Measurements from ENCODE around the gene CCDC17. TPM values are rescaled to one million over a fixed set of nuclear protein-coding genes. Genes with fewer than 3 reads are reported as not detected.
A peak's percentile ranks its signal among the peaks of the same experiment; 100 is the strongest.

The CCDC17 gene
- total RNA-seq (1 to 10 TPM; 3.8 to 5.0 TPM), polyA plus RNA-seq (ENCODE audit: insufficient read depth, low read depth, low replicate concordance) (4.4 TPM)
- long read RNA-seq, donor 1, result 0 reads
- long read RNA-seq, donor 2, result 0 reads

- peak within 1 kb of the TSS in 1 of 2 donors; percentile 57 for H3K27ac ChIP-seq
- H3K9me3 ChIP-seq, result no peaks in the 10 kb centered on the region
- WGBS, 2 donors, result 21% methylated on average over 4 of the region's 4 CpGs
- H3K4me1 ChIP-seq, result peaks cover 8% of the 10 kb centered on the region
- H3K4me3 ChIP-seq, result peak within 1 kb of the TSS; percentile 37 to 44
- no peaks in the 10 kb centered on the region for H3K27me3 ChIP-seq
- no peak for DNase-seq
- intact Hi-C loops (cut with DNase I; ENCODE audit: low total_unique reads), result no loop called here
- TF ChIP-seq POLR2A (IDR thresholded peaks at IDR 0.05), result no peak
- no peak for TF ChIP-seq CTCF (IDR thresholded peaks at IDR 0.05)
- no peaks in the 10 kb centered on the region for H3K36me3 ChIP-seq (ENCODE audit: low read depth, missing control alignments)
These were observed at the start of gene CCDC17 for GRCh38 chr1:45623972-45624371. Gene CCDC17, minus strand, starts transcription at chr1:45624054. Its CDS starts 145 bp downstream, at chr1:45623909.

- peaks cover 7% of the 10 kb centered on the region for H3K4me1 ChIP-seq
- intact Hi-C loops (cut with DNase I; ENCODE audit: low total_unique reads), result no loop called here
- H3K9me3 ChIP-seq, result no peaks in the 10 kb centered on the region
- H3K27me3 ChIP-seq, result no peaks in the 10 kb centered on the region
- DNase-seq, result no peak
- no peak overlapping the region for H3K27ac ChIP-seq
- H3K4me3 ChIP-seq, result no peak overlapping the region
- 82 to 84% methylated on average over 6 of the region's 6 CpGs for WGBS, 2 donors
- no peak for TF ChIP-seq CTCF (IDR thresholded peaks at IDR 0.05)
- no peaks in the 10 kb centered on the region for H3K36me3 ChIP-seq (ENCODE audit: low read depth, missing control alignments)
These were observed 46.2 kb upstream of the CCDC17 start for GRCh38 chr1:45669859-45670655.

- Histone ChIP-seq H3K4me1 (peaks cover 7% of the 10 kb centered on the region), H3K27ac (no peak overlapping the region), H3K4me3 (no peak overlapping the region), H3K36me3 (ENCODE audit: low read depth, missing control alignments) (no peaks in the 10 kb centered on the region), H3K27me3 (no peaks in the 10 kb centered on the region), H3K9me3 (no peaks in the 10 kb centered on the region)
- DNase-seq, result no peak
- WGBS, 2 donors, result 64 to 67% methylated on average over 1 of the region's 1 CpG
- TF ChIP-seq CTCF (IDR thresholded peaks at IDR 0.05), result no peak
- no peak for TF ChIP-seq POLR2A (IDR thresholded peaks at IDR 0.05)
- intact Hi-C loops (cut with DNase I; ENCODE audit: low total_unique reads), result no loop called here
These were observed 45.5 kb upstream of the CCDC17 start for GRCh38 chr1:45669379-45669778.

- Histone ChIP-seq H3K27me3 (no peaks in the 10 kb centered on the region), H3K27ac (no peak overlapping the region), H3K4me3 (no peak overlapping the region), H3K4me1 (peaks cover 7% of the 10 kb centered on the region), H3K36me3 (ENCODE audit: low read depth, missing control alignments) (no peaks in the 10 kb centered on the region), H3K9me3 (no peaks in the 10 kb centered on the region)
- no peak for TF ChIP-seq CTCF (IDR thresholded peaks at IDR 0.05)
- TF ChIP-seq POLR2A (IDR thresholded peaks at IDR 0.05), result no peak
- WGBS, 2 donors, result 88 to 89% methylated on average over 4 of the region's 4 CpGs
- DNase-seq, result no peak
- intact Hi-C loops (cut with DNase I; ENCODE audit: low total_unique reads), result no loop called here
These were observed 44.7 kb upstream of the CCDC17 start for GRCh38 chr1:45668526-45668925.

All from testis (tissue), 5 donors.